Endothelial cell of umbilical vein (primary cell): Measurements from ENCODE around the gene LLGL2. TPM values are rescaled to one million over a fixed set of nuclear protein-coding genes. Genes with fewer than 3 reads are reported as not detected.

Experiments used
- BruUV-seq: library from RNA; stranded (reverse); fragments of 400-500 nt; replicated peaks from 2 replicates; lab custom pipeline; 2021; lab: Mats Ljungman, UMichigan
- CTCF ChIA-PET: fragments of 300-600, 350-600 bp; sonication (Branson Sonifier 250); formaldehyde crosslinking; loops from one replicate; lab custom pipeline; 2021; ENCODE audit warnings: antibody characterized with exemption, inconsistent platforms; lab: Charles Lee
- POLR2A ChIA-PET: fragments of 300-600, 350-600 bp; sonication (Branson Sonifier 250); formaldehyde crosslinking; loops from one replicate; lab custom pipeline; 2021; ENCODE audit warnings: antibody characterized with exemption, inconsistent platforms; lab: Charles Lee
- DNase-seq: peaks from one replicate; pipeline ENCODE4 v3.0.0-alpha.2; 2011; ENCODE audit warnings: low read depth, low spot score
- FAIRE-seq: peaks from 2 replicates; lab custom pipeline; 2011; peaks lifted over from hg19 to GRCh38; lab: Jason Lieb, UNC
- H2AFZ ChIP-seq: 2 replicates; pipeline ENCODE4 v1.6.0; 2012; ENCODE audit warnings: low read depth, low read length, control low read depth, inconsistent platforms
- H3K27ac ChIP-seq: 2 replicates; pipeline ENCODE4 v1.5.1; 2011; ENCODE audit warnings: low read depth, mild to moderate bottlenecking, control low read depth, low read length, moderate library complexity; ENCODE audit not compliant: insufficient read depth
- H3K27me3 ChIP-seq, 2 experiments: 2 replicates each; pipeline versions ENCODE4 v1.6.0 to v1.6.1; 2011; ENCODE audit warnings: low read length in 2 of 2, mixed read lengths in 1 of 2; ENCODE audit not compliant: control insufficient read depth in 2 of 2, insufficient read depth in 2 of 2
- H3K36me3 ChIP-seq, 2 experiments: 2 replicates in 1 of 2; 3 replicates in 1 of 2; pipeline ENCODE4 v1.5.1; 2011; ENCODE audit warnings: low read length in 2 of 2, mild to moderate bottlenecking in 1 of 2, moderate library complexity in 1 of 2; ENCODE audit not compliant: control insufficient read depth in 2 of 2, insufficient read depth in 2 of 2; ENCODE audit errors: extremely low read depth in 1 of 2
- H3K4me1 ChIP-seq: 3 replicates; pipeline ENCODE4 v1.5.1; 2011; ENCODE audit warnings: mild to moderate bottlenecking, low read length; ENCODE audit not compliant: control insufficient read depth, insufficient read depth; ENCODE audit errors: extremely low read depth
- H3K4me2 ChIP-seq: 2 replicates; pipeline ENCODE4 v1.6.1; 2011; ENCODE audit warnings: low read length, control low read depth, mixed read lengths; ENCODE audit not compliant: insufficient read depth
- H3K4me3 ChIP-seq, 3 experiments: fragments of 200-600 bp in 1 of 3; sonication (generic), shearing (Covaris generic) in 1 of 3; replicated peaks in 1 of 3; 2 replicates each; pipeline ENCODE4 v1.5.1; 2011 to 2016; ENCODE audit warnings: control low read depth in 3 of 3, low read length in 3 of 3, mild to moderate bottlenecking in 2 of 3, inconsistent platforms in 1 of 3, low read depth in 1 of 3, moderate library complexity in 1 of 3; ENCODE audit not compliant: insufficient read depth in 1 of 3
- H3K79me2 ChIP-seq: 2 replicates; pipeline ENCODE4 v1.6.0; 2012; ENCODE audit warnings: low read length, inconsistent platforms; ENCODE audit not compliant: control insufficient read depth, insufficient read depth
- H3K9ac ChIP-seq: replicated peaks from 2 replicates; pipeline ENCODE3; 2011; ENCODE audit warnings: low read length, control low read depth; ENCODE audit not compliant: insufficient read depth; ENCODE audit errors: extremely low read depth
- H3K9me1 ChIP-seq: replicated peaks from 3 replicates; pipeline ENCODE4 v1.6.0; 2011; ENCODE audit warnings: mild to moderate bottlenecking, low read length; ENCODE audit not compliant: control insufficient read depth, insufficient read depth; ENCODE audit errors: extremely low read depth
- H3K9me3 ChIP-seq: replicated peaks from 2 replicates; pipeline ENCODE4 v1.5.1; 2012; ENCODE audit warnings: low read length, inconsistent platforms; ENCODE audit not compliant: control insufficient read depth, insufficient read depth
- H4K20me1 ChIP-seq: replicated peaks from 2 replicates; pipeline ENCODE3; 2011; ENCODE audit warnings: mild to moderate bottlenecking, low read length; ENCODE audit not compliant: control insufficient read depth, insufficient read depth; ENCODE audit errors: extremely low read depth
- EZH2 ChIP-seq: IDR thresholded peaks from 2 replicates; pipeline ENCODE4 v1.6.1; 2012; ENCODE audit warnings: borderline replicate concordance, low read depth, mild to moderate bottlenecking, moderate library complexity, low read length, inconsistent platforms; ENCODE audit not compliant: severe bottlenecking
- FOS ChIP-seq: IDR thresholded peaks from 2 replicates; pipeline ENCODE4 v1.6.1; 2011; ENCODE audit warnings: mild to moderate bottlenecking, low read length, moderate library complexity, borderline replicate concordance; ENCODE audit not compliant: insufficient read depth
- JUN ChIP-seq: IDR thresholded peaks from 2 replicates; pipeline ENCODE4 v1.6.1; 2011; ENCODE audit warnings: borderline replicate concordance, low read depth; ENCODE audit not compliant: insufficient read length, insufficient read depth
- POLR2A ChIP-seq: IDR thresholded peaks from 2 replicates; pipeline ENCODE4 v1.6.1; 2012; ENCODE audit warnings: low read depth, mild to moderate bottlenecking, control low read depth, low read length
- dilution Hi-C: fragments of 300-500 bp; cut with MboI; formaldehyde crosslinking; loops from one replicate; pipeline ENCODE4 v1.15.0; 2019; ENCODE audit warnings: low sequenced_read_pairs; ENCODE audit not compliant: extremely low pct_ligation_motif_present
- intact Hi-C: fragments of 100-400 bp; cut with micrococcal nuclease; formaldehyde crosslinking; loops from one replicate; pipeline ENCODE4 v1.10.0; 2022
- polyA plus RNA-seq, 4 experiments: library from polyadenylated mRNA; depleted of rRNA in 3 of 4; stranded (reverse) in 3 of 4; unstranded in 1 of 4; fragments of >200 nt; gene quantifications; 2 replicates each; pipeline versions ENCODE4 v1.2.1 to v1.2.3, GENCODE V29; 2011 to 2012; ENCODE audit warnings: missing spikeins in 1 of 4
- total RNA-seq: library from RNA; stranded (reverse); gene quantifications from 2 replicates; pipeline ENCODE4 v1.2.3, GENCODE V29; 2021
- TF ChIP-seq, protein P1 (sequence below): IDR thresholded peaks from 2 replicates; pipeline ENCODE4 v1.6.1; 2011; ENCODE audit not compliant: insufficient read depth, insufficient read length
- TF ChIP-seq, protein P2 (sequence below), 2 donors: IDR thresholded peaks; 1 replicate in 1 of 2; 2 replicates in 1 of 2; pipeline ENCODE4 v1.5.1; 2011; ENCODE audit warnings: low read length in 2 of 2, mild to moderate bottlenecking in 2 of 2, moderate library complexity in 2 of 2, control low read depth in 1 of 2, inconsistent platforms in 1 of 2, low read depth in 1 of 2; ENCODE audit not compliant: insufficient read depth in 1 of 2; ENCODE audit errors: extremely low read depth in 1 of 2

LLGL2 gene
- total and polyA plus RNA-seq, 2 donors (not counting 3 experiments of a cell fraction or from before 2014, with no cell fraction given): 5.3 to 5.4 TPM

DNA sequence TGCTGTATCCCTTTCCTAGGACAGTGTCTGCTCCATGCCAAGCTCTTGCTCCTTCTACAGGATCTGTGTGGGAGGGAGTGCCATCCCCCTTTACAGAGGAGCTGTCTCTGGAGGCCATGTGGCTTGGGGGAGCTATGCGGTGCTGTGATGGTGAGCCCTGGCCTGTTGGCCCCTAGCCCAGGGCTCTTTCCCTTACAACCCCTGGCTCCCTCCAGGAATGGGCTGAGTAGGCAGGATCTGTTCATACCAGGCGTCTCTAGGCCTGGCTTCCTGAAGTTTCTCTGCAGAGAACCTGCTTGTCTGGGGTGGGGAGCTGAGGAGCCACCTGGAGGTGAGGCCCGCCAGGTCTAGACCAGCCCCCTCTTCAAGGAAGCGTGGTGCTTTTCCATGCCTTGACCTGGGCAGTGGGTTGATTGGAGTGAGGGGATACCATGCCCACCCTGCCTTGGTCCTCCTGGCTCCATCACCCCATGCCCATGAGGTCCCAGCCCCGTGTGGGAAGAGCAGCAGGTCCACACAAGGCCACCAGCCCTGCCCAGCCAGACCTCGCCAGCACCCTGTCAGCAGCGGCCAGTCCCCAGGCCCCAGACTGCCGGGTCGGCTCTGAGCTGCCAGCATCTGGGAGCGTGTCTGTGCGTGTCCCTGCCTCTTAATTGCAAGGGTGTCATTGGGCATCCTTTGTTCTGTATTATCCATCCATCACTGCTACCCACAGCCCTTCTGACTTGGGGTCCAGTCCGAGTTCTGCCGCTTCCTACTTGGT lies 14.7 kb downstream of the LLGL2 start:
- POLR2A ChIA-PET: no interaction called here
- H3K9me1 ChIP-seq: no peaks in the 10 kb centered on the region
- no peaks in the 10 kb centered on the region for H3K9me3 ChIP-seq
- no peaks in the 10 kb centered on the region for H3K79me2 ChIP-seq
- no peak overlapping the region for H2AFZ ChIP-seq
- no peaks in the 10 kb centered on the region for H4K20me1 ChIP-seq
- TF ChIP-seq, protein P1, sequence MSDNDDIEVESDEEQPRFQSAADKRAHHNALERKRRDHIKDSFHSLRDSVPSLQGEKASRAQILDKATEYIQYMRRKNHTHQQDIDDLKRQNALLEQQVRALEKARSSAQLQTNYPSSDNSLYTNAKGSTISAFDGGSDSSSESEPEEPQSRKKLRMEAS: no peak
- no peak for TF ChIP-seq POLR2A
- no peak for TF ChIP-seq EZH2
- TF ChIP-seq, protein P2, sequence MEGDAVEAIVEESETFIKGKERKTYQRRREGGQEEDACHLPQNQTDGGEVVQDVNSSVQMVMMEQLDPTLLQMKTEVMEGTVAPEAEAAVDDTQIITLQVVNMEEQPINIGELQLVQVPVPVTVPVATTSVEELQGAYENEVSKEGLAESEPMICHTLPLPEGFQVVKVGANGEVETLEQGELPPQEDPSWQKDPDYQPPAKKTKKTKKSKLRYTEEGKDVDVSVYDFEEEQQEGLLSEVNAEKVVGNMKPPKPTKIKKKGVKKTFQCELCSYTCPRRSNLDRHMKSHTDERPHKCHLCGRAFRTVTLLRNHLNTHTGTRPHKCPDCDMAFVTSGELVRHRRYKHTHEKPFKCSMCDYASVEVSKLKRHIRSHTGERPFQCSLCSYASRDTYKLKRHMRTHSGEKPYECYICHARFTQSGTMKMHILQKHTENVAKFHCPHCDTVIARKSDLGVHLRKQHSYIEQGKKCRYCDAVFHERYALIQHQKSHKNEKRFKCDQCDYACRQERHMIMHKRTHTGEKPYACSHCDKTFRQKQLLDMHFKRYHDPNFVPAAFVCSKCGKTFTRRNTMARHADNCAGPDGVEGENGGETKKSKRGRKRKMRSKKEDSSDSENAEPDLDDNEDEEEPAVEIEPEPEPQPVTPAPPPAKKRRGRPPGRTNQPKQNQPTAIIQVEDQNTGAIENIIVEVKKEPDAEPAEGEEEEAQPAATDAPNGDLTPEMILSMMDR (IDR thresholded peaks at IDR 0.05; ENCODE audit: extremely low read depth in 1 of 2, insufficient read depth in 1 of 2, low read depth in 1 of 2, low read length in 2 of 2): no peak
- no peak for TF ChIP-seq JUN
- TF ChIP-seq FOS: no peak
- CTCF ChIA-PET: no interaction called here
- FAIRE-seq: no peak
- H3K27me3 ChIP-seq: no peaks in the 10 kb centered on the region
- H3K4me1 ChIP-seq: no peaks in the 10 kb centered on the region
- H3K4me3 ChIP-seq: no peak overlapping the region
- no peak overlapping the region for H3K9ac ChIP-seq
- no peak for DNase-seq
- no TSS peak for BruUV-seq
- no peak overlapping the region for H3K4me2 ChIP-seq
- H3K36me3 ChIP-seq: no peaks in the 10 kb centered on the region
- dilution Hi-C loops: no loop called here
- intact Hi-C loops: no loop called here
- H3K27ac ChIP-seq: no peak overlapping the region
